Measurements from ENCODE around the gene BLZF1.
"Not testable (repeated sequence)": the region's sequence is repeated elsewhere in the genome, so short reads cannot be mapped to it uniquely, and the experiment has no call there.

The BLZF1 gene, protein sequence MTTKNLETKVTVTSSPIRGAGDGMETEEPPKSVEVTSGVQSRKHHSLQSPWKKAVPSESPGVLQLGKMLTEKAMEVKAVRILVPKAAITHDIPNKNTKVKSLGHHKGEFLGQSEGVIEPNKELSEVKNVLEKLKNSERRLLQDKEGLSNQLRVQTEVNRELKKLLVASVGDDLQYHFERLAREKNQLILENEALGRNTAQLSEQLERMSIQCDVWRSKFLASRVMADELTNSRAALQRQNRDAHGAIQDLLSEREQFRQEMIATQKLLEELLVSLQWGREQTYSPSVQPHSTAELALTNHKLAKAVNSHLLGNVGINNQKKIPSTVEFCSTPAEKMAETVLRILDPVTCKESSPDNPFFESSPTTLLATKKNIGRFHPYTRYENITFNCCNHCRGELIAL

DNA sequence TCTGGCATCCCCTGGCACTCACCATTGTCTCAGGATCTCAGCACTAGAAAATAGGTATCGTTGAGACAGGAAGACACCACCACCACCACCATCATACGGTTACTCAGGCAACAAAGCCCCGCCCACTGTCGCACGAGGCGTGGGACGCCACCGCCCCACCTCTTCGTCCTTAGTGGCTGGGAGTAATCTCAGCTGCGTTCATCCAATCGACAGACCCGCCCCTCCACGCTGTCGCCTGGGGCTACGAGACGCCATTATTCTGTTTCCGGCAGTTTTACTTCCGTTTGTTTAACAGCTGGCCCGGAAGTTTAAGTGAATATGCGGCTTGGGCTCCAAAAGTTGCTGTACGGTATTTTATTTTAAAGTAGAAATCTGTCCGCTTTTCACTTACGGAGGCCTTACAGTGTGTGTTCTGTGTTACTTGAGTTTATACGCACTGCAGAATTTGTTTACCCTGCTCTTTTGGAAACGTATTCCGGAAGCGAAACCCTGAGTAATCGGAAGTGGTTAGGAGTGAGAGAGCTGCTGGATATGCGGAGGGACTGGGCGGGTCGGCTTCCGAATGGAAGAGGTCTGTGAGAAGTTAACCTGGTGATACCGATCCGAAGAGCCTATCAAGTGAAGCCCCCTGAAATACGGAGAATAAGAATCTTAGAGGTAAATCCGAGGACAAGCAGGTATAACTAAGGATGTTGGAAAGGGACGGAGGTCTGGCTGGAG is at the start of gene BLZF1, which contains the start of gene NME7:
BLZF1 (plus strand) TSS at position 510 of the 720 bp plus-strand sequence. CDS start 1,328 bp downstream, outside the sequence.
NME7 (minus strand) TSS at position 112 of the 720 bp plus-strand sequence; CDS start at position 25, 87 bp downstream.
- in situ Hi-C loops (cut with HindIII; ENCODE audit: low sequenced_read_pairs): no loop called here

DNA sequence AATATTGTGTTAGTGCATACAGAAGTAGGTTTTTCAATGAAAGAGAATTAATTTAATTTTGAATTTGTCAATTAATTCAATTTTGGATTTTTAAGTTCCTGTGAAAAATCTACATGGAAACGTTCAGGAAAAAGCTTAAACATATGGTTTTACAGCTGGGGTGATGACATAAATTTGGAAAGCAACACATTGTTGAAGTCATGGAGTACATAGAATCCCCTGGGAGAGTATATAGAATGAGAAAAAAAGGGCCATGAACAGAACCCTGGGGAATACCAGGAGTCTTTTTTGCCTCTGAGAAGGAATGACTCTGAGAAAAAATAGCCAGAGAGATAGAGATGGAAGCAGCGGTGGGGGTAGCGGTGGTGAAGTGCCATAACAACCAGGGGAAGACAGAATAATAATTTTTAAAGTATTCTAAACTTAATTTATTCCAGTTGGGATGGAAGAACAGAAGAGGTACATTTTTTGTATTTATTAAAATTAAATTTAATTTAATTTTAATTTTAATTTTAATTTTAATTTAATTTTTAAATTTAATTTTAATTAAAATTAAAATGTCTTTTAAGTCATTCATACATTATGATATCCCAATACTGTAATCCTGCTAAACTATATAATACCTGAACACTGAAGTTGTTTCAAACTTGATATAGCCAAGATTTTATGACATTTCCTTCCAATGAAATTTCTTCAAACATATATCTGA is 49.3 kb upstream of the BLZF1 start:
- in situ Hi-C loops (cut with HindIII; ENCODE audit: low sequenced_read_pairs): no loop called here

DNA sequence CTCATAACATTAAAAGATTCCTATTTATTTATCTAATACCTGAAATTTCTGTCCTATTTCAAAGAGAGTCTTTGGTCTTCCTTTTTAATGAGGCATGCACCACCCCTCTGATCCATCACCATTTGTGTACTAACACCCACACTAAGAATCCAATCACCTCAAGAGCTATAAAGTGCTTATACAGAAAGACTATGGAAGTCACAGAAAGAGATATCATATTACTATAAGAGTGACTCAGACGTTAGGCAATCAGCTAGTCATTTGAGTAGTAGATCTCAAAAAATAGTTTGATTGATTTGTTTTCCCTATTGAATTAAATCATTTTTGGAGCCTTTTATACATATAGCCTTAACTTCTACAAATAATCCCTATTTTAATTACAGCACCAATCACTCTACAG is 46.5 kb upstream of the BLZF1 start:
- in situ Hi-C loops (cut with HindIII; ENCODE audit: low sequenced_read_pairs): no loop called here

DNA sequence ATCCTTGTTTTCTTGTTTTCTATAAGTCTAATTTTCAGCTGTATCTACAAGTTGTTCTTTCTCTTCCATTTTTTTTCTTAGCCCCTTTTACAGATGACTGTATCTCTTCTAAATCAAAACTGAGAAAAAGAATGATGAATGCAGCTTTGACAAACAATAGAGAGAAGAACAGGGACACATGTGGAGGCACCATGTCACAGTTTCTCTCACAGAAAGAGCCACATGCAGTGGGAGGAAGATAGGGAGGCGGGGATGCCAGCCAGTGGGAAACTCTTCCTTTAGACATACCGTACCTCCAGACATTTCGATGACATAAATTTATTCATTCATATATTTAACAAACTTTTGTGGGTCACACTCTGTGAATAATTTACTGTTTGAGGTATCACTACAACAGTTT is 45.9 kb upstream of the BLZF1 start:
- in situ Hi-C loops (cut with HindIII; ENCODE audit: low sequenced_read_pairs): no loop called here

DNA sequence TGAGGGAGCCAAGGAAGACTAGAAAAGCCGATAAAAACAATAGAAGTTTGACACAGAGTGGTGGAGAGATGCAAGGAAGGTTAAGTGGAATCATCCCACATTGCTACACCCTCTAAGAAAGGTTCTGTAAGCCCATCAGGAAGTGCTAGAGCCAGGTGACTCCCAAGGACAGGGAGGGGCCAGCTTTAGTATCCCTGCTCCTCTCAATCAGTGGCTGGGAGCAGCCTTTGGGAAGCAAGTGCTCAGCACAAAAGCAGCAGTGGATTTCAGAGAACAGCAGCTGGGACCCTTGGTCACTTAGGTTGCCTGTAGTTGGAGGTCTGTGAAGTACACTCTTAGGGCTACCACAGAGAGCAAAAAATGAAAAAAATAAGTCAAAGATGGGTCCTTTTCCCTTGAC is 42.9 kb upstream of the BLZF1 start:
- in situ Hi-C loops (cut with HindIII; ENCODE audit: low sequenced_read_pairs): no loop called here

DNA sequence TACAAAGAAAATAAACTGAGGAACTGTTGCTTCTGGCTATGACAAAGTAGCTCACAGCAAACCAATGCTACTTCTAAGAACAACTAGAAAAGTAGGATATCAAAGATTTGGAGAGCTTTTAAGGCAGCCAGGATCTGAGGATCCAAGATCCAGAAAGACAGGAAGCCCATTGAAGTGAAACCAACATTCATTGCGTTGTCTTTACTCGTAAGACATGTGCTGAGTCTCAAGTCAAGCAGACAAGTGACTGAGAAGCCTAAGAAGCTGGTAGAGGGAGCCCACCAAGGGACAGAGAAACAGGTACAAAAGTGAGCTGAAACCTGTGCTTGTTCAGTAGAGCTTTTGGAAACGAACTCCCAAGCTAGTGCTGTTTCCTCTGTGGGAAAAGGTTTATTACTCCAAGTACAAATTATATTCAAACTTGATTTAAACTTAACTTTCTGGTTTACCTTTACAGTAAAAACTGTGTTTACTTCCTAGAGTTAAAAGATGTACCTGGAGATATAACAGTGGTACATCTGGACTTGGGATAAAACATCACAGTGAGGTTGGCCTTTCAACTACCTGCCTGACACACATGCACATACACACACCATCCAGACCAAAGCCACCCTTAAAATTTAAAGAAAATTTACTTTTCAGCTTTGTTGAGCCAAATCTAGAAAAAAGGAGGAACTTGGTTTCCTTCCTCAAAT is 41.6 kb upstream of the BLZF1 start:
- in situ Hi-C loops (cut with HindIII; ENCODE audit: low sequenced_read_pairs): no loop called here

DNA sequence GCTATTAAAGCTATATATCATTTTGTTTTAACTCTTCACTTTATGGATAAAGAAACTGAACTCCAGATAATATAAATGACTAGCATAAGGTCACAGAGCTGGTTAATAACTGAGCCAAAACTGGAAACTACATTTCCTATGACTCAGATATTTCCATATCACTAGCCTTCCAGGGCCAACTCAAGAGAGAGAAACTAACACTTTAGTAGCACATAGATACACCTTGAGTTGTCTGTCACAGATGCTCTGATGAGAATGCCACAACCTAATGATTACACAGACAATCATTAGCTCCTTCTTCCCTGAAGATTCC is 41.1 kb upstream of the BLZF1 start:
- in situ Hi-C loops (cut with HindIII; ENCODE audit: low sequenced_read_pairs): no loop called here

DNA sequence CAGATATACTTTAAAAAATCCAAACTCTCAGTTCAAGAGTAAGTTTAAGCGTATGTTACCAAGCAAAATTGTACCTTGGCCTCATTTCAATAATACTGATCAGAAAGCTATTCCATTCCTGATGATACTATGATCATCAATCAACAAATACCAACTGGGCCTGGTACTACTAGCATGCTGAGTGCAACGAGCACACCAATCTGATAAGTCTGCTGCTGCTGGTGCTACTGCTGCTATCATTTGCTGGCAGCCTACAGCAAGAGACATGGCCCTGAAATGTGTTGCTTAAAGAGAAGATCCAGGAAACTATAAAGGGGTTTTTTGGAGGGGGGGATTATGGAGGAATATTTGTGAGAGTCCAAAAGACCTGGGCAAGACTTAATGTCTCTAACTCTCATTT is 40.1 kb upstream of the BLZF1 start:
- in situ Hi-C loops (cut with HindIII; ENCODE audit: low sequenced_read_pairs): no loop called here

DNA sequence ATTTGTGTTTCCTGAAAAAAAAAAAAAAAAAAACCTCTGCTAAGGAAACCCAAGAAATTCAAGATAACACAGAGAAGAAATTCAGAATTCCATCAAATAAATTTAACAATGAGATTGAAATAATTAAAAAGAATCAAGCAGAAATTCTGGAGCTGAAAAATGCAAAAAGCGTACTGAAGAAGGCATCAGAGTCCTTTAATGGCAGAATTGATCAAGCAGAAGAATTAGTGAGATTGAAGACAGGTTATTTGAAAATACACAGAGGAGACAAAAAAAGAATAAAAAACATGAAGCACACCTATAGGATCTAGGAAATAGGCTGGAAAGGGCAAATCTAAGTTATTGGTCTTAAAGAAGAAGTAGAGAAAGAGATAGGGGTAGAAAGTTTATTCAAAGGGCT is 38.6 kb upstream of the BLZF1 start:
- in situ Hi-C loops (cut with HindIII; ENCODE audit: low sequenced_read_pairs): no loop called here

DNA sequence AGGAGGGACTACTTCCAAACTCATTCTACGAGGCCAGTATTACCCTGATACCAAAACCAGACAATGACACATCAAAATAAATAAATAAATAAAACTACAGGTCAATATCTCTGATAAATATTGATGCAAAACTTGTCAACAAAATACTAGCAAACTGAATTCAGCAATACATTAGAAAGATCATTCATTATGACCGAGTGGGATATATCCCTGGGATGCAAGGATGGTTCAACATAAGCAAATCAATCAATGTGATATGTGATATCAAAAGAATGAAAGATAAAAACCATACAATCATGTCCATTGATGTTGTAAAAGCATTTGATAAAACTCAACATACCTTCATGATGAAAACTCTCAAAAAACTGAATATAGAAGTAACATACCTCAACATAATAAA is 37.1 kb upstream of the BLZF1 start:
- in situ Hi-C loops (cut with HindIII; ENCODE audit: low sequenced_read_pairs): no loop called here

DNA sequence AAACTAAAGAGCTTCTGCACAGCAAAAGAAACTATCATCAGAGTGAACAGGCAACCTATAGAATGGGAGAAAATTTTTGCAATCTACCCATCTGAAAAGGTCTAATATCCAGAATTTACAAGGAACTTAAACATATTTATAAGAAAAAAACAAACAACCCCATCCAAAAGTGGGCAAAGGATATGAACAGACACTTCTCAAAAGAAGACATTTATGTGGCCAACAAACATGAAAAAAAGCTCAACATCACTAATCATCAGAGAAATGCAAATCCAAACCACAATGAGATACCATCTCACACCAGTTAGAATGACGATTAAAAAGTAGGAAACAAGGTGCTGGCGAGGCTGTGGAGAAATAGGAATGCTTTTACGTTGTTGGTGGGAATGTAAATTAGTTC is 33.3 kb upstream of the BLZF1 start:
- in situ Hi-C loops (cut with HindIII; ENCODE audit: low sequenced_read_pairs): not testable (repeated sequence)

DNA sequence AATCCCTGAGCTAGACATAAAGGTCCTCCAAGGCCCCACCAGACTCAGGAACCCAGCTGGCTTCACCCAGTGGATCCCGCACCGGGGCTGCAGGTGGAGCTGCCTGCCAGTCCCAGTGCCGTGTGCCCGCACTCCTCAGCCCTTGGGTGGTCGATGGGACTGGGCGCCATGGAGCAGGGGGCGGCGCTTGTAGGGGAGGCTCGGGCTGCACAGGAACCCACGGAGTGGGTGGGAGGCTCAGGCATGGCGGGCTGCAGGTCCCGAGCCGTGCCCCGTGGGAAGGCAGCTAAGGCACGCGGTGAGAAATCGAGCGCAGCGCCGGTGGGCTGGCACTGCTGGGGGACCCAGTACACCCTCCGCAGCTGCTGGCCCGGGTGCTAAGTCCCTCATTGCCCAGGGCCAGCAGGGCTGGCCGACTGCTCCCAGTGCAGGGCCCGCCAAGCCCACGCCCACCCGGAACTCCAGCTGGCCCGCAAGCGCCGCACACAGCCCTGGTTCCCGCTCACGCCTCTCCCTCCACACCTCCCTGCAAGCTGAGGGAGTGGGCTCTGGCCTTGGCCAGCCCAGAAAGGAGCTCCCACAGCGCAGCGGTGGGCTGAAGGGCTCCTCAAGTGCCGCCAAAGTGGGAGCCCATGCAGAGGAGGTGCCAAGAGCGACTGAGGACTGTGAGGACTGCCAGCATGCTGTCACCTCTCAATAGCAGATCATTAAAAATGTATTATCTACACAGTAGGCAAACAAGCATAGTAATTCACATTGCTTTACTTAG is 30.9 kb upstream of the BLZF1 start:
- in situ Hi-C loops (cut with HindIII; ENCODE audit: low sequenced_read_pairs): not testable (repeated sequence)

DNA sequence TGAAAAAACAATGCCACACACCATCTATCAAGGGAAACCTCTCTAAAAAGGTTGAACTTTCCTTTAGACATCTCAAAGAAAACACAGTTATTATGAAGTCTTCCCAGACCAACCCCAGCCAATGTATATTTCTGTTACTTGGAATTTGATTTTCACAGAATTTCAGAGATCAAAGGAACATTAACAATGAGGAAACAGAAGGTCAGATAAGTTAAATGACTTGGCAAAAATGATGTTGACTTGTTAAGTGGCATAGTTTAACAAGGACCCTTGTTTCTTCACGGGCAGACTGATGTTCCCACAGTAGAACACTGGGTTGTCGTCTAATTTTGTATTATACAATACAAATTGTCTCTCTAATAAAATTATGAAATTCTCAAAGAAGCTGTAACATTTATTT is 29.4 kb upstream of the BLZF1 start:
- in situ Hi-C loops (cut with HindIII; ENCODE audit: low sequenced_read_pairs): no loop called here

DNA sequence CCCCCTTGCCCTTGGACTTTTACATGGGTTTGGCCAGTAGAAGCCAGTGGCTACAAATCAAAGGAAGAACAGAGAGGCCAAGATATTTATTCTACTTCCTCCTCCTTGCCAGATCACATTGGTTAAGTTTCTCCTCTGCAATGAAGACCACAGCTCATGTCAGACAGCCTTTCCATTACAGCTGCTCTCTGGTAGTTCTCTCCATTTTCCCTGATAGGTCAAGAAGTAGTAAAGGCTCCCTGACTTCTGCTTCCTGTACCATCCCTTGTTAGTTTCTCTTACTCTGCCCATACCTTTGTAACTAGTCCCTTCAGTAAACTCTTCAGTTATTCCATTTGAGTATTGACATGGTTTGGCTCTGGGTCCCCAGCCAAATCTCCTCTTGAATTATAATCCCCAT is 28.2 kb upstream of the BLZF1 start:
- in situ Hi-C loops (cut with HindIII; ENCODE audit: low sequenced_read_pairs): no loop called here

DNA sequence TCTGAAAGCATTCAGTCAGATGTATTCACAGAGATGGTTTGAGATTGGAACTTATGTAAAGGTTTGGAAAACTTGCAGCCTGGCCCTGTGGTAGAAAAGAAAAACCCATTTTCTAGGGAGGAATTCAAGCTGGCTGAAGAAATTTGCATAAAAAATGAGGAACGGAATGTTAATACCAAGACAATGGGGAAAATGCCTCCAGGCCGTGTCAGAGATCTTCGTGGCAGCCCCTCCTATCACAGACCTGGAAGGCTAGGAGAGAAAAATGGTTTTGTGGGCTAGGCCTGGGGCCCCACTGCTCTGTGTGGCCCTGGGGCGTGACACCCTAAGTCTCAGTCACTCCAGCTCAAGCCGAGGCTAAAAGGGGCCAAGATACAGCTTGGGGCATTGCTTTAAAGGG is 27.1 kb upstream of the BLZF1 start:
- in situ Hi-C loops (cut with HindIII; ENCODE audit: low sequenced_read_pairs): no loop called here

DNA sequence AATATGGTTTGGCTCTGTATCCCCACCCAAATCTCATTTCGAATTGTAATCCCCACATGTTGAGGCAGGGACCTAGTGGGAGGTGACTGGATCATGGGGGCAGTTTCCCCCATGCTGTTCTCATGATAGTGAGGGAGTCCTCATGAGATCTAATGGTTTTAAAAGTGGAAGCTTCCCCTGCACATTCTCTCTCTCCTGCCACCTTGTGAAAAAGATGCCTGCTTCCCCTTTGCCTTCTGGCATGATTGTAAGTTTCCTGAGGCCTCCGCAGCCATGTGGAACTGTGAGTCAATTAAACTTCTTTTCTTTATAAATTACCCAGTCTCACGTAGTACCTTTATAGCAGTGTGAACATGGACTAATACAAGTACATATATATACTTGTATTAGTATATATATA is 25.9 kb upstream of the BLZF1 start:
- in situ Hi-C loops (cut with HindIII; ENCODE audit: low sequenced_read_pairs): not testable (repeated sequence)

DNA sequence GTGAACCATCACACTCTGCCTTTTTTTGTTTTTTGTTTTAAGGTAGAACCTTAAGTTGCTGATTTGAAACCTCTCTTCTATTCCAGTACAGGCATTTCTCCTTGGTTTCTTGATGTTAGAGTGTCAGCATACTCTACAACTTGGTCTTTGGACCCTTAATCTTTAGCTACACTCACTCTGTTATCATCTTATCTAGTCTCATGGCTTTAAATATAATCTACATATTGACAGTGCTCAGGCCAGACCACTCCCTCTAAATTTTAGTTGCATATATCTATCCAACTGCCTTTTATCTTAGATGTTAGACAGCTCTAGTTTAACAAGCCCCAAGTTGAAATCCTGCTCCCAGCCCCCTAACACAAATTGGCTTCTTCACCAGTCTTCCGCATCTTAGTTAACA is 22.5 kb upstream of the BLZF1 start:
- in situ Hi-C loops (cut with HindIII; ENCODE audit: low sequenced_read_pairs): no loop called here

DNA sequence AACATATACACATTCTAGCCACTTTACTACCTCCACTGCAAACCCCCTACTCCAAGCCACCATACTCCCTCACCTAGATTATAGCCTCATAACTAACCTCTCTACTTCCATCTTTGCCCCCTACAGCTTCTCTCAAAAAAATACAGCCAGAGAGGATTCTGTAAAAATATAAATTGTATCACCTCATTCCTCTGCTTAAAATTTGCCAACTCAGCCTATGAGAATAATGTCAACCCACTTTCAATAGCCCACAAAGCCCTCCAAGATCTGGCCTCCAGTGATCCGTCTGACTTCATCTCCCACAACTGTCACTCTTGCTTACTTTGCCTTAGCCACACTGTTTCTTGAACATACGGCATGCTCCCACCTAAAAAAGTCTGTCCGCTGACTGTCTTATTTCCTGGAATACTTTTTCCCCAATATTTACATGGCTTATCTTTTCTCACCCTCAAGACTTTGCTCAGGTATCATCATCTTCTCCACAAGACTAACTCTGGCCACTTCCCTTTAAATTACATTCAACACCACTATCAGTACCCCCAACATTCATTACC is 21.9 kb upstream of the BLZF1 start:
- in situ Hi-C loops (cut with HindIII; ENCODE audit: low sequenced_read_pairs): no loop called here

DNA sequence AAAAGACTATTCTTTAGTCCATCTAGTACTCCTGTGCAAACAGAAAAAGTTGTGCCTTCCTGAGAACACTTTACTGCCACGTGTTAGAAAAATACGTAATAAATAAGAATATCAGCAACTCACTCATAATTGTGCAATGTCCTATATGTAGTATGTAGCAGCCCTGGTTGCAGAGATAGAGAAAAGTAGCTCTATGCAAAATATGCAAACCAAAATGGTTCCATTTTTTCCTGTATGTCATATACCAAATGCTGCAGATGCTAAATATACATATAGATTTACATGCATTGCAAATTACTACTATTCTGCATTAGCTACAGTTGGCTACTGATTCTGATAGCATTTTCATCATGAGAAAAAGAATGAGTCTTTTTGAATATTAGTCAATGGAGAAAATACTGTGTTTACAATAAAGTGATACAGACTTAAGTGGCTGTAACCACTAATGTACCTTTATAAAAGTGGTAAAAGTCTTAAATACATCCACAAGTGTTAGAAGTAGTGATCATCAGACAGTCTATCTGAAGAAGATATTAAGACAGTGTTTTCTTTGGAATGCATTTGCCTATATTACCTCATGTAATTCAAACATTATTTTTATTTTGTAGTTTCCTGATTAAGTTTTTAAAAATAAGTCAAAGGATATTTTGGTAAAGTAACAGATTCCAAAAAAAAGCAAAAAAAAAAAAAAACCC is 20.2 kb upstream of the BLZF1 start:
- in situ Hi-C loops (cut with HindIII; ENCODE audit: low sequenced_read_pairs): no loop called here
